Measurements from ENCODE around the gene WWOX.

WWOX gene

DNA sequence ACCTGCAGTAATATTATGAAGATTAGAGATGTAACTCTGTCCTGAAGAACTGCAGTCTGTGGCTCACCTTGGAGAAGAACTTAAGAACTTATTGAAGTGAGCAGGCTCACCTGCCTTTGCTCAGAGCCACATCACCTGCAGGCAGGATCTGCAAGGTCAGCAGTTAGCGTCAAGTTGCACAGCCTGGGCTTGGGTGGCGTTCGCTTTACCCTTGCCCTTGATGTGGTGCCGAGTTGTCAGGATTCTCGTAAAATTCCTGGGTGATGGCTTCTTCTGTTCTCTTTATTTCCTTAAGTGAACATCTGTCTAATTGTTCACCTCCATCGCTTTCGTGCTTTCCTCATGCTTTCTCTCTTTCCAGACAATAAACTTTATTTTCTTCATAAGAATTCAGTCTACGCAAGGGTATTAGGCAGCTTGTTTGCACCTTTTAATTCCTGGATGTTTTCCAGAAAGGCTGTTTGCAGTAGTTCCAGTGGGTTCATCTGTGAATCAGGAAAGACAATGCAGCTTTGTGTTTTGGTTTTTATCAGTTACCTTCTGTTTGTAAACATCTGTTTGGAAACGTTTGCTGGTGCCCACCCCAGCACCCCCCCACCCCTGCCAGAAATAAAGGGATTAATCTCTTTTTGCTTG, 254.3 kb downstream of the WWOX start:
- no peak for DNase-seq (ENCODE audit: low spot score)

DNA sequence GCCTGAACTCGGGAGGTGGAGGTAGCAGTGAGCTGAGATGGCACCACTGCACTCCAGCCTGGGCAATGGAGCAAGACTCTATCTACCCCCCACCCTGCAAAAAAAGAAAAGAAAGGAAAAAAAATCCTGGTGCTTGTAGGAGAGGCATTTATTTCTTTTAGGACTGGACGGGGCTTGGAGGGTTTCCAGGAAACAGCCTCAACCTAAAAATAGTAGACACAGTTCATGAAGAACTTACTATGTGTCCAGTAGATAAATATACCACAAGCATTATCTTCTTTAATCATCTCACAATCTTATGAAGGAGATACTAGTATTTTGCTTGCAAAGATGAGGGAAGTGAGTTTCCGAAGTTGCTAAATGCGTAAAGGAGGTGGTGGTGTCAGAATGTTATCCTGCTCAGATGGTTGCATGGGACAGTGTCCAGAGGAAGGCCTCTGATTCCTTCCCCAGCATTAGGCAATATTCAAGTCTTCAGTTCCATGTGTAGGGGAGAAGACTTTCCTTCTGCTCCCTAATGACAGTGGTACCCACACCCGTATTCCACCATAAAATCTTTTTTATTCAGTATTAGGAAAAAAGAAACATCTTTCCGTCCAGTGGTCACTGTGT, 263.2 kb downstream of the WWOX start:
- DNase-seq (ENCODE audit: low spot score), result no peak

DNA sequence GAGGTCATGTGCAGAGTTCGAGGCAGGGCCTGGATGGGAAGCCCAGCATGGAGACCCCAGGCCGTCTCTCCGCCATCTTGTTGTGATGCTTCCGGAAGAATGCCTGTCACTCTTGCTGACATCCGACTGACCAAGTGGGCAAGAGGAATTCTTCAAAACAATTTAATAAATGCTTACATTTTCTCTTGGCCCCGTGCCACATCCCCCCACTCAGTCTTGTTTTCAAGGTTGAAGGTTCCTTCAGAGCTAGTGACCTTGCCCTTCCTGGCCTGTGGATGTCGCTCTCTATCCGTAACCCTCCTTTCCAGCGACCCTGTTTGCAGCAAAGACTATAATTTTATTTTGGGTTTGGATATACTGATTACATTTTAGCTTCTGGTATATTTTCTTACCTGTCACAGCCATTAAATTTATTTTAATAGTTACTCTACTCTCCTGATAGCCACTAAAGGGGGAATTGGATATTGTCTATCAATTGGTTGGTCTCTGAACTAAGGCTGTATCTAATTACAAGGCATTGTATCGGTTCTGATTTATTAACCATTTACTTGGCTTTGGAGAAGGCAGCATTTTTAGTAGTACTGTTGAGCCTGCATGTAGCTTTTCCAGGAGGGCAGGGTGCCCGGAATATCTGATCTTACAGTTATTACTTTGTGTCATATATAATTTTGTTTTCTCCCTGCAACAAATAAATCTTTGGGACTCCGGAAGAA, 264.5 kb downstream of the WWOX start:
- DNase-seq (ENCODE audit: low spot score), result no peak

- DNase-seq (ENCODE audit: low spot score), result no peak
These were observed 265.1 kb downstream of the WWOX start for GRCh38 chr16:78364556-78364880.

- DNase-seq (ENCODE audit: low spot score), result no peak
These were observed 265.9 kb downstream of the WWOX start for GRCh38 chr16:78365366-78365765.

DNA sequence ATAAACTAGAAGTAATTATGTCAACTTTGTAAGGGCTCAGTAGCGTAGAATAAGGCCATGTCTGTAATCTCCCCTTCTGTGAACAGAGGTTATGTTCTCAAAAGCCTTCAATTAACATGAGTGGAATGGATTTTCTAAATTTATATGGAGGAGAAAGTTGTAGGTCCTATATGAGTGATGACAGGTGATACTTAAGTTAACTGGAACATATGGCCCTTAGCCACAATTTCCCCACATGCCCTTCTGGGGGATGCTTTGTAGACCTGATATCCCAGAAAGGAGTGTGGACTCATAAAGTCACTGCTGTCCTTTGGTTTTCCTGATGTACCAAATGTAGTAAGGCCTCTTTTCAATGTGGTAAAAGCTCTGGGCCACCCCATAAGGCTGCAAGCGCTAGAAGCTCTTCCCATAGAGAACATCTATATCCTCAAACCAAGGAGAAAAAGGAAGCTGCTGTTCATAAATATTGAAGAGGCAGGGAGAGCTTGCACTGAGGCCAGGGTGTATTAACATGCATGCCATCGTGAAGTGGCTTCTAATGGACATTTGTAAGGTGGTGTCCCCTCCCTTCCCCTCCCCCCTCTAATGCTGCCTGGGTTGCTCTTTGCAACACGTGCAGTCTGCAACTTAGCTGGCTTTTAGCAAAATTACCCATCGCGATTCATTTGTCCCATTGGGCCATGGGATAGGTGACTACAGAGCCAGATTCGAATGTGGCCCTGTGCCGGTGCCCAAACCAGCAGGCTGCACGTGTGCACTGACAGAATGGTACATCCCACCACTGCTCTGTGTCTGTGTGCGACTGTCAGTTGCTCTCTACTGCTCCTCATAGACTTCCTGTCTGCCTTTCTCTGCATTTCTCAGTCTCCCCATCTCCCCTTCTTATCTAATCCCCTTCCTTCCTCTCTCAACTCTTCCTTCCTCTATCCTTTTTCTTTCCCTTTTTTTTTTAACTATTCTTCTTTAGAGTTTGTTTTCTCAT, 269.0 kb downstream of the WWOX start:
- no peak for DNase-seq (ENCODE audit: low spot score)

GRCh38 chr16:78372277-78372676, 272.8 kb downstream of the WWOX start:
- DNase-seq (ENCODE audit: low spot score), result no peak

DNA sequence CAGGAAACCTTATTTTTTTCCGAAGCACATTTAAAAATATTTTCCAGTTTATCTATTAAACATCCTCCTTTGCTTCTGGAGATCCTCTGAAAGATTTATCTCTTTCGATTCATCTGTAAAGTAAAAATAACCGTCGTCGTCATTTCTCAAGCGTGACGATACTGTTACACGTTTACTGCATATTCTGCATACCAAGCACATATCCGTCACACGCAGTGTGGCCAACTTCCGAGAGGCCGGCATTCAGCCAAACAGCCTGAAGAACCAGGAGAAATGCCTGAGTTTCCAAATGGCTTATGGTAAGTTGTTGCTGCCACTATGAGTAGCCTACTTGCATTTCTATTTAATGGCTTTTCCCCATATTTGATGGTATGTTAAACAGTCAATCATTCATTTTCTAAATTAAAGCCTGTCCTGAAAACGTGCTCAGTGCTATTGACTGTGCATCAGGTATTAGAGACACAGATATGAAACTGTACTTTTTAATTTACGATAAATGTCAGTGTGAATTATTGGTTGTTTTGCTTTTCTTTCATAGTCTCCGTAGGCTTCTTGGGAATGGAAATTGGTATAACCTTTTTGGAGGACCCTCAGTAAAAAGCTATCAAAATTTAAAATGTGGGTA, 275.7 kb downstream of the WWOX start:
- no peak for DNase-seq (ENCODE audit: low spot score)

- DNase-seq (ENCODE audit: low spot score), result no peak
These were observed 277.0 kb downstream of the WWOX start for GRCh38 chr16:78376452-78376851.

- no peak for DNase-seq (ENCODE audit: low spot score)
These were observed 277.9 kb downstream of the WWOX start for GRCh38 chr16:78377312-78377711.

GRCh38 chr16:78381060-78381459, 281.6 kb downstream of the WWOX start:
- no peak for DNase-seq (ENCODE audit: low spot score)

- DNase-seq (ENCODE audit: low spot score), result no peak
These were observed 283.7 kb downstream of the WWOX start for GRCh38 chr16:78383118-78383517.

DNA sequence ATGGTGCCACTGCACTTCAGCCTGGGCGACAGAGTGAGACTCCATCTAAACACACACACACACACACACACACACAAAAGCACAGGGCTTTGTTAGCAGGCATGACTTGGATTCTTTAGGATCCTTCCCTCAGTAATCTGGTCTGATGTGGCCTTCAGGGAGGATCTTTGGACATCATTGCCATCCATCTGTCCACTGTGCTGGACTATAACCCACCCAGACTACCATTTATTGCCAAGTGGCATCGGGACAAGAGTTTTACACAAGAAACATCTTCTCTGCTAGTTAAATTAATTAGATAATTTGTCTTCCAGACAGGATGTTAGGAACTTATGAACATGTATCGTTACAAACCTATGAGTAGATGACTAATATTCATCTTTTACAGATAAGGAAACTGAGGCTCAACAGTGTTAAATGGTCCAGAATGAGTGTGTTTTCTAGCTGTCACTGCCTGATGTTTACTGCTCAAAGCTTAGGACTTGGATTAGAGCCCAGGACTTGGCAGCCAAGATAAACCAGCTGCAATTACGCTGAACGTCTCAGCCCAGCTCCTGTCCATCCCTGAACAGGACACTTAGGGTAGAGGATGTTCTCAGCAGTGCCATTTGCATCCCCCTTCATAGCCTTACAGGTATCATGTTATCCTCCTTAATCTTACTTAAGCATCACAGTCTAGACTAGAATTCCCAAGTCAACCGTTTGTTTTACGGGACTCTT, 285.8 kb downstream of the WWOX start:
- no peak for DNase-seq (ENCODE audit: low spot score)

DNA sequence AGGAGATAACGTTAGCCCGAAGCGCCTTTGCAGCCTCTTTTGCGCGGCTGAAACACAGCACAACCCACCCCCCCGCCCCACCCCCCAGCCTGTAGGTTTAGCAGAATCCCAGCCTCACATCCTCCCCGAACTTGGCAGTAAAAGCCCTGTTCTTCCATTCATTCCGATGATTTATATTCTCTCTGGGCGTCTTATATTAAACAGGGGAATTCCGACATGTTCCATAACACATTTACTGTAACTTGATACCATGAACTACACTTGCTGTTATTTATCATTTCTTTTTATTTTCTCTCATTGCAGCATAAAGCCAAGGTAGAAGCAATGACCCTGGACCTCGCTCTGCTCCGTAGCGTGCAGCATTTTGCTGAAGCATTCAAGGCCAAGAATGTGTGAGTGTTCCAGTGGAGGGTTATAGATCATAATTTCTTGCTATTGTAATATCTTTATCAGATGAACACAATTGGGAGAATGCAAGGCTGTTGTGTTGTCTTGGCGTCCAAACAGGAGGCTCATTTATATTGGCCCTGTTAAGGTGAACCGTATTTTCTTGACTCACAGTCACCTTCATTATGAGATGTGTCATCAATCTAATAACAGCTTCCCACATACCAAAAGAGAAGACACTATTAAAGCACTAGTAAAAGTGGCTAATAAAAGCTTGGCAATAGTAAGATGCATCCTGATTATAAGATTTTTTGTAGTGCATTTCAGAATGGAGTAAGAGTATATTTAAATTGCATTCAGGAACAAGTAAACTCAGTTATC, 287.3 kb downstream of the WWOX start:
- DNase-seq (ENCODE audit: low spot score), result no peak

GRCh38 chr16:78389009-78389498, 289.6 kb downstream of the WWOX start:
- DNase-seq (ENCODE audit: low spot score), result no peak

GRCh38 chr16:78390092-78390491, 290.6 kb downstream of the WWOX start:
- no peak for DNase-seq (ENCODE audit: low spot score)

GRCh38 chr16:78390508-78391324, 291.3 kb downstream of the WWOX start:
- no peak for DNase-seq (ENCODE audit: low spot score)

DNA sequence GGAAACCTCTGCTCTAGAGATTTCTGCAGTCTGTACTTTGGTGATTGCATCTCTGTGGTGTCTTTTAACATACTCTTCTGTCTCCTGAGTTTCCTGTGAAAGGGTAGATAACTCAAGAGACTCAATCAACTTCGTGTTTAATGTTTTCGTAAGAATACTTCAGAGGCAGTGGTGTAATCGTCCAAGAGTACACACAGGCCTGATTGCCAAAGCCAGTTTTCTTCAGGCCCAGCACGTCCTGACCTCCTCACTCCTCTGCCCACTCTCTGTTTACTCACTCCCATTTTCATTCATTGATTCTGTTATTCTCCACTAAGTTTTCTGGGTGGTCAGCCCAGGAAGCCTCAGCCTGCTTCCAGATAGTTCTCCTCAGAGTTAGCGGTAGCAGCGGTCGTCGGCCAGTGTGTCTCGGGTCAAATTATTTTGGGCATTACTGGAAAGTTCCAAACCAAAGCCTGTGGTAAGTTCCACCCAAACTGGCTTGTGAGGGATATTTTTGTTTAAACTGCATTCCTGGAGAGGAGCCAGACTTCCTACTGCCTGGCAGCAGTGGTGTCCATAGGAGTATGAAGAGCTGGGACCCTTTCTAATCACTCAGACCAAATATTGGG, 293.2 kb downstream of the WWOX start:
- no peak for DNase-seq (ENCODE audit: low spot score)

DNA sequence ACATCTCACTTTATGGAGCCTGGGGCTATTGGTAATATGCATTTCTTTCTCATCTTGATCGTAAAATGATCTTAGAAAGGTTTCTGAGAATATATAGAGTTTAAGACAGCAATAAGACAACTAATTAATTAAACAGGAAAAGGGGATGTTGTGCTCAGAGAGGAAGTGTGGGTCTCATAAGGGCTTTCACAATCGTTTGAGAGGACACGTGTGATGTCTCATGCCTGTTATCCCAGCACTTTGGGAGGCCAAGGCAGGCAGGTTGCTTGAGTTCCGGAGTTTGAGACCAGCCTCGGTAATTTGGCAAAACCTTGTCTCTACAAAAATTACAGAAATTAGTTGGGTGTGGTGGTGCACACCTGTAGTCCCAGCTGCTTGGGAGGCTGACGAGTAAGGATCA, 295.6 kb downstream of the WWOX start:
- DNase-seq (ENCODE audit: low spot score), result no peak
